GM18499 (cell line): Measurements from ENCODE around the gene NEURL4.
A peak's percentile ranks its signal among the peaks of the same experiment; 100 is the strongest.
"Not testable (repeated sequence)": the region's sequence is repeated elsewhere in the genome, so short reads cannot be mapped to it uniquely, and the experiment has no call there.

Source experiments
- ATAC-seq: cut with Tn5 transposase; IDR thresholded peaks from one replicate; pipeline ENCODE4 v1.9.1; 2021; ENCODE audit warnings: moderate number of reproducible peaks; ENCODE audit not compliant: insufficient read depth, unreplicated experiment

Gene NEURL4

DNA sequence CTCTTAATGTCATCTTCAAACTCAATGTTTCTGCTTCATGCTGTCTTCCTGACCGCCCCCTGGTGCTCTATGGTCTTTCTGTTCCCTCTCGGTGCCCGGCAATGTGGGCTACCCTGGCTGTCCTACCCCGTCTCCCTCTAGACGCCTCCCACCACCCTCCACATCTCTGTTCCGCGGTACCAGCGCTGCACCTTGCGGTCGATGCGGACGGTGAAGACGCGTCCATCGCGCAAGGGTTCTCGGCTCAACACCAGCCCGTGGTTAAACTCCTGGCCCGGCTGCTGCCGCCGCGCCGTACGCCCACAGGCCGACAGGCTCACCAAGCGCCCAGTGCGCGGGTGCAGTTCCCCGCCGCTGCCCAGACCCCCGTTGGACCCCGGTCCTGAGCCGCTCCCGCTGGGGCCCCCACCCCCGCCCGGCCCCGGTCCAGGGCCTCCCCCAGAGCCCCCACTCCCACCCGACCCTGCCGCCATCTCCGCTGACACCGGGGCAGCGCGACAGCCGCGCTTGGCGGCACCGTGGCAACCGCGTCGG, at the start of gene NEURL4:
Gene NEURL4 (minus strand): TSS at position 496 of the 534 bp plus-strand sequence. CDS start 23 bp downstream, at position 473.
- ATAC-seq, result peak; percentile 6

DNA sequence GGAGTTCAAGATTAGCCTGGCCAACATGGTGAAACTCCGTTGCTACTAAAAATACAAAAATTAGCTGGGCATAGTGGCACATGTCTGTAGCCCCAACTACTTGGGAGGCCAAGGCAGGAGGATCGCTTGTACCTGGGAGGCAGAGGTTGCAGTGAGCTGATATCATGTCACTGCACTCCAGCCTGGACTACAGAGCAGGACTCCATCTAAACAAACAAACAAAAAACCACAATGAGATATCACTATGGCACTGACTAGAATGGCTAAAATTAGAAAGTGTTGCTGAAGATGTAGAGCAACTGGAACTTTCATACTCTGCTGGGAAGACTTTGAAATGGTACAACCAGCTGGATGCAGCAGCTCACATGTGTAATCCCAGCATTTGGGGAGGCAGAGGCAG, 45.2 kb upstream of the NEURL4 start:
- no peak for ATAC-seq

DNA sequence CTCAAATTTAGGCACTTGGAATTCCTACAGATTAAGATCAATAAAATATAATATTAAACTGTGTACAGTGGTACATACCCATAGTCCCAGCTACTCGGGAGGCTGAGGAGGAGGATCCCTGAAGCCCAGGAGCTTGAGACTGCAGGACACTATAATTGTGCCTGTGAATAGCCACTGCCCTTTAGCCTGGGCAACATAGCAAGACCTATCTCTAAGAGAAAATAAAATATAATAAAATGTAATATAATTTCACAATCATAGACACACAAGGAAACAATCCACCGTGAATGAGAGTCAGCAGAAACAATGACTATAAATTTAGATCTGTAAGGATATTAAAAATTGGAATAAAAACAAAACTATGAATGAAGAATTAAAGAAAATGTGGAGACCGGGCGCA, 41.7 kb upstream of the NEURL4 start:
- ATAC-seq, result no peak

DNA sequence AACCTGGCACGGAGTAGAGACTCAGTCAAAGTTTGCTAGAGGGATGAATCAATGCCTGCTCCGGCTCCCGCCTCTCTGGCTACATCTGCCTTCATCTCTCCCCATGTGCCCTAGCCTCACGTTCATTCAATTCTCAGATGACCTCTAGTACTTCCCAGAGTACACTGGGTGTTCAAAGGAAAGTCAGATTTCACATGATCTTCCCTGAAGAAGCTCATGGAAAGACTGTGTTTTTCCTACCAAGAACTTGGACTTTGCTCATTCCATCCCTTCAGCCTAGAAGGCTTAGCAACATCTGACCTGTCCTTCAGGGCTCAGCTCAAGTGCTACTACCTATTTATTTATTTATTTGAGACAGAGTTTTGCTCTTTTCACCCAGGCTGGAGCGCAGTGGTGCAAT, 40.7 kb upstream of the NEURL4 start:
- no peak for ATAC-seq

DNA sequence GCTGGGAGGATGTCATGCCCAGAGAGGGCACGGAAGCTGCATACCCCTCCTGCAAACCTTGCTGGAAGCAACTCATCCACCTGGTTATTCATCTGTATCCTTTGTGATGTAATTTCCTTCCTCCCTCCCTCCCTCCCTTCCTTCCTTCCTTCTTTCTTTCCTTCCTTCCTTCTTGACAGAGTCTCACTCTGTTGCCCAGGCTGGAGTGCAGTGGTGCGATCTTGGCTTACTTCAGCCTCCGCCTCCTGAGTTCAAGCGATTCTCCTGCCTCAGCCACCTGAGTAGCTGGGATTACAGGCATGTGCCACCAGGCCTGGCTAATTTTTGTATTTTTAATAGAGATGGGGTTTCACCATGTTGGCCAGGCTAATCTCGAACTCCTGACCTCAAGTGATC, 39.5 kb upstream of the NEURL4 start:
- not testable (repeated sequence) for ATAC-seq

DNA sequence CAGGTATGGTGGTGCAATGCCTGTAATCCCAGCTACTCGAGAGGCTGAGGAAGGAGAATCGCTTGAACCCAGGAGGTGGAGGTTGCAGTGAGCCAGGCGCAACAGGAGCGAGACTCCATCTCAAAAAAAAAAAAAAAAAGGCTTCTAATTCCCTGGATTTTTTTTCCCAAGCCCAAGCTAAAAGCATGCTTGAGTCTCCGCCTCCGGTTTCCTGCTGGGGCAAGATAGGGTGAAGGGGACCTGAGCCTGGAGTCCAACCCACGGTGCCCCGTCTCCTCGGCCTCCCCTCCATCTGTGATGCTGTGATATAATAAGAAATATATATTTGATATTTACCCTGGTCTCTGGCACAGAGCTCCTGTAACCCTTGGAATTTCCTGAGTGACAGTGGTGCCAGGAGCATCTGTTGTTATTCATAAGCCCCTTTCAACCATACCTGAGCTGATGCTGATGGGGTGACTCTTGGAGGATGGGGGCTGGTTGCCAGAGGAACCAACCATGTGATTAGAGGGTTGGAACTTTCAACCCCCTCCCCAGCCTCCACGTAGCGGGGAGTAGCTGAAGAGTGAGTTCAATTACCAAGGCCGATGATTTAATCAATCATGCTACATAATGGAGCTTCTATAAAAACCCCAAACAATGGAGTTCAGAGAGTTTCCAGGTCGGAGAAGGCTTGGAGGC, 38.9 kb upstream of the NEURL4 start:
- no peak for ATAC-seq

DNA sequence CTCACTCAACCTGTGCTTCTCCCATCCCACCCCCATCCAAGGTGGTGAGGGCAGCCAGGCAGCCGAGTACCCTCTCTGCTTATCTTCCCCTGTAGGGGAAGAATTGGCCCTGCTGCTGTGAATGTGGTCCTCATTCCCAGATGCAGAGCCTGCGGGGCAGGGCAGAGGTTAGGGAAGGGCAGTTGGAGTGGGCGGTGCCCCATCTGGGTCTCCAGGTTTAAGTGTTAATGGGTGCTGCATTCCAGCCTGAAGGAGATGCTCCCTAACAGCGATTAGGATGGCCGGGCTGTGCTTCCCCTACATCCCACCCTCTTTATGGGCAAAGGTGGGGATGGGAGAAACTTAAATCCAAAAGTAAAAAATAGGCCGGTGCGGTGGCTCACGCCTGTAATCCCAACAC, 37.9 kb upstream of the NEURL4 start:
- no peak for ATAC-seq

DNA sequence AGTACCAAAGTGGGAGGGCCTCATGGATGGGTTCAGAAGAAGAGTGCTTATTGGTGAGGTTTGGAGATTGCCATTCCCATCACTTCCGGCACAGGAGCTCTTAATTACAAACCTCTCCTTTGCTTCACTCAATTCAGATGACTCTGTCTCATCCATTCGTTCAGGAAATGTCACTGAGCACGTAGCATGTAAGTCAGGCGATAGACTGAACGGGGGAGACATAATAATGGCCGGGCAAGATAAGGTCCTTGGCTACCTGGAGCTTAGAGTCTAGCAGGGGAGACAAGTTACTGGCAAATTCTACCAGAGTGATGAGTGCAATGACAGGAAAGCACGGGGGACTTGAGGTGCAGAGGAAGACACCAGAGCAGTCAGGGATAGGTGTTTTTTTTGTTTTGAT, 36.8 kb upstream of the NEURL4 start:
- not testable (repeated sequence) for ATAC-seq

DNA sequence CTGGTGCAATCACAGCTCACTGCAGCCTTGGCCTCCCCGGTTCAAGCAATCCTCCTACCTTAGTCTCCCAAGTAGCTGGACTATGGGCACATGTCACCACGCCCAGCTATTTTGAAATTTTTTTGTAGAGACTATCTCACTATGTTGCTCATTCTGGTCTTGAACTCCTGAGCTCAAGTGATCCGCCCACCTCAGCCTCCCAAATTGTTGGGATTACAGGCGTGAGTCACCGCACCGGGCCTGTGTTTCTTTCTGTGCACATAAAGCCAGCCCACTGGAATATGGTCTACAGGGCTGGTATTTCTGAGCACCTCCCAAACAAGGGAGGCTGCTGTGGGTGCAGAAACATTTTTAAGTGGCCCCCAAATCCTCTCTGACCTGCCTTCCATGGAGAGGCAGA, 34.2 kb upstream of the NEURL4 start:
- no peak for ATAC-seq

DNA sequence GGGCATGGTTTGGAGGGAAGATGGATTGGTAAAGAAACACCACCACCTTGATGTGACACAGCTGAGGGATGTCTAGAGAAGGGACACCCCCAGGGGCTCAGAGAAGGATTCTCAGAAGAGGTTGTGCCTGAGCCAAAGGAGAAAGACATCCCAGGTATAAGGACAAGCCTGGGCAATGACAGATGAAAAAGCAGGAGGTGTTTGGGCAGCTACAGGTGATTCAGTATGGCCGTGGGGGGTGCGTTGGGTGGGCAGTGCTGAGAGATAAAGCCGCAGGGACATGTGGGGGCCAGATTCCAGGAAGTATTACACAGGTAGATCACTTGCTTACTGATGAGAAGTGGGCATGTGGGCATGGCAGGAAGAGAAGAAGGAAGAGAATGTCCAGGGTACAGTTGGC, 32.8 kb upstream of the NEURL4 start:
- no peak for ATAC-seq

DNA sequence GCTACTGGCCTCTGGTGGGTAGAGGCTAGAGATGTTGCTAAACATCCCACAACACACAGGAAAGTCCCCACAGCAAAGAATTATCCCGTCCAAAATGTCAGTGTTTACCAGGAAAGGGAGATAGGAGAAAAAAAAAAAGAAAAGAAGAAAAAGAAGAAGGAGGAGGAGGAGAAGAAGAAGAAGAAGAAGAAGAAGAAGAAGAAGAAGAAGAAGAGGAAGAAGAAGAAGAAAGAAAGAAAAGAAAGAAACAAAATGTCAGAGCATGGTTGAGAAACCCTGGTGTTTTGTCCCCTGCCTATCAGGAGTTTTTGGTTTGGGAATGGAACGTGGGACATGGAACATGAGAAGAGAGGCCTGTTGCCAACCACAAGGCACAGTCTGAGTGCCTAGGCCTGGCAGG, 28.2 kb upstream of the NEURL4 start:
- ATAC-seq, result no peak

DNA sequence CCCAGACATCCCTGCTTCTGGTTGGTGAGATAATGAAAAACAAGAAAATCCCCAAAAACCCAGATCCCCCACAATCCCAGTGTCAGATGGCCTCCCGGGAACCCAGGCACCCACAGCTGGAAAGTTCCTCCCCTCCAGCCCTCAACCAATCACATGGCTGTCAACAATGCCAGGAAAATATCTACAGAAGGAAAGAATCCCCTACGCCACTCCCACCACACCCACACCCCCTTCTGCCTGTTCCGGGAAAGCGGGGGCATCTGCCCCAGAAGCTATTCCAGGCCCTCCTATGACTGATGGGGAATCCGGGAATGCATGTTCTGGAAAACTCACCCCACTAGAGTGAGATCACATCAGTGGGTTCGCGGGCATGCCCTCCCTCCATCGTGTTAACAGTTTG, 27.6 kb upstream of the NEURL4 start:
- ATAC-seq, result no peak

DNA sequence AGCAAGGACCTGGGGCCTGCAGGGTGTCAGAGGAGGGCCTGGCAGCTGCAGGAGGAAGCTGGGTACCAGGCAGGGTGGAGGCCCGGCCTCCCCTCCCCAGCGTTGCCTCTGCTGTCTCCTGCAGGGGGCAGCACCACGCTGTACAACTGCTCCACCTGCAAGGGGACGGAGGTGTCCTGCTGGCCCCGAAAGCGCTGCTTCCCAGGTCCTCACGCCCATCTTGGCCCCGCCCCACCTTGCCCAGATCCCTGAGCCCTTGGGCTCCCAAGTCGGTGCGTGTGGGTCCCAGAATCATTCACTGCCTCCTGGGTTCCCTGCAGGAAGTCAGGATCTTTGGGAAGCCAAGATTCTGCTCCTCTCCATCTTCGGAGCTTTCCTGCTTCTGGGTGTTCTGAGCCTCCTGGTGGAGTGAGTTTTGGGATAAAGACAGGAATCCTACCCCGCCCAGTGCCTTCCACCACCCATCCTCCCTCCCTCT, 27.0 kb upstream of the NEURL4 start:
- no peak for ATAC-seq

DNA sequence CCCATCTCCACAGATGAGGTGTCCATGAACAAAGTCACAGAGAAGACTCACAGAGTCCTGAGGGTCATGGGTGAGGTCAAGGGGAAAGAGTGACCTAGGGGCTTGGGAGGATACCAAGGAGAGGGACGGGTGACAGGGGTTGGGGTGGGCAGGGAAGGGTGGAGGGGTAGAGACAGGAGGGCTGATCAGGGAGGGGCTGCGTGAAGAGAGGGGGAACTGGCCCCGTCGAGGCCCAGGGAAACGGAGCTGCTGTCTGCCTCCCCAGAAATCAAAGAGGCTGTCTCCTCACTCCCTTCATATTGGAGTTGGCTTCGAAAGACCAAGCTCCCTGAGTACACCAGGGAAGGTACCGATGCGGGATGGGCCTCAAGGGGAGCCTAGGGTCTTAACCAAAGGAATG, 26.4 kb upstream of the NEURL4 start:
- ATAC-seq, result no peak

DNA sequence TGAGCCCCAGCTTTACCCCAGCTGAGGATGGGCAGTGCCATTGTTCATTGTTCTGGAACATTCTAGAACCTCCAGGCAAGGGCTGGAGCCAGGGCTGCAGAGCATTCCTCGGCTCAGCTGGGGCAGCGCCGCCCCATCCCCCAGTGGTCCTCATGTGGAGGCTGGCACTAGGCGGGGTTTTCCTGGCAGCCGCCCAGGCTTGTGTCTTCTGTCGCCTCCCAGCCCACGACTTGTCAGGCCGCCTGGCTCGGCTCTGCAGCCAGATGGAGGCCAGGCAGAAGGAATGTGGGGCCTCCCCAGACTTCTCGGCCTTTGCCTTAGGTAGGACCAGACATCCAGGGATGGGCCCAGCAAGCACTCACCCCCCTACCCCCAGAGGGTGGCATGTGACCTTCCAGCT, 25.9 kb upstream of the NEURL4 start, which contains the start of gene TMEM95:
Gene TMEM95 (plus strand): TSS at position 104 of the 400 bp plus-strand sequence. CDS start 49 bp downstream, at position 153.
- no peak for ATAC-seq

DNA sequence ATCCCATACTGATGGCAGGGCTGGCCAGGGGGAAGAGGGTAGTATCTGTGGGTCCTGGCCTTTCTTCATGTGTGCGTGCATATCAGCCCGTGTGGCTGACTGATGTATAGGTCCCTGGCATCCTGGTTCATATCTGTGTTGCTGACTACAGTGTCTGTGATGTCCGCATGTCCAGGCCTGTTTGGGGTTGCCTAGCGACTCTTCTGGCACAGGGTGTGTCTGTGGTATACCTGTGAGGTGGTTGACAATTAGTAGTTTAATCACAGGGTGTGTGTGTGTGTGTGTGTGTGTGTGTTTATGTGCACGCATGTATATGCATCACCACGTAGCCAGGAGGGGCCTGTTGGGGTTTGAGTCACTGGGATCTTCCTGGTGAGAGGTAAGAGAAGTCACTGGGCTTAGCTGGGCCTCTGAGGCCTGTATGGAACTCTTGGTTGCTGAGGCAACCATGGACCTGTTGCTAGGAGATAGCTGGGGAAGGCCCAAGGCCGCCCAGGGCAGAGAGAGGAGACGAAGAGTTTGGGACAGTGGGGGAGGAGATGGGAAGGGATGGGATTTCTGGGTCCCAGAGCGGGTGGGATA, 25.2 kb upstream of the NEURL4 start:
- no peak for ATAC-seq

DNA sequence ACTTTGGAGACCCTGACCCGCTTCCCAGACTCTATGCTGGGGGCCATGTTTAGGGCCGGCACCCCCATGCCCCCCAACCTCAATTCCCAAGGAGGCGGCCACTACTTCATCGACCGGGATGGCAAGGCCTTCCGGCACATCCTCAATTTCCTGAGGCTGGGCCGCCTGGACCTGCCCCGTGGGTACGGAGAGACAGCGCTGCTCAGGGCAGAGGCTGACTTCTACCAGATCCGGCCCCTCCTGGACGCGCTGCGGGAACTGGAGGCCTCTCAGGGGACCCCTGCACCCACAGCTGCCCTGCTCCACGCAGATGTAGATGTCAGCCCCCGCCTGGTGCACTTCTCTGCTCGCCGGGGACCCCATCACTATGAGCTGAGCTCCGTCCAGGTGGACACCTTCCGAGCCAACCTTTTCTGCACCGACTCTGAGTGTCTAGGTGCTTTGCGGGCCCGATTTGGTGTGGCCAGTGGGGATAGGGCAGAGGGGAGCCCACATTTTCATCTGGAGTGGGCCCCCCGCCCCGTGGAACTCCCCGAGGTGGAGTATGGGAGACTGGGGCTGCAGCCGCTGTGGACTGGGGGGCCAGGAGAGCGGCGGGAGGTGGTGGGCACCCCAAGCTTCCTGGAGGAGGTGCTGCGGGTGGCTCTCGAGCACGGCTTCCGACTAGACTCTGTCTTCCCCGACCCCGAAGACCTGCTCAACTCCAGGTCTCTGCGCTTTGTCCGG, 23.9 kb upstream of the NEURL4 start:
- ATAC-seq, result no peak

DNA sequence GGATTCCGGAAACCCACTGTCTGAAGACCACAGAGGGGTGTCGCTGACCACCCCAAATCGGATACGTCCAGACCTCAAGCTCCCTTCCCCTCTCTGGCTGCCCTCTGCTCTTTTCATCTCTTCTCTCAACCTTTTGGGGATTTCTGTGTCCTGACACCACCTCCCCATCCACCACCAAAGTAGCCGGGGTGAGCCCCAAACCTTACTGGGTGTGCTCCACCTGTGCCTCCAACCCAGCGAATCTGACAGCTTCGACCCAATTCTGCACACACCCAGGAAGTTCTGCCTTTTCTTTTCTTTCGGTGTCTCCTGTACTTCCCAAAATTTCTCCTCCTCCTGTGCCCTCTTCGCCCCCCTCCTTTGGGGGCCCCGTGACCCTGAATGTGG, 23.4 kb upstream of the NEURL4 start:
- ATAC-seq, result no peak

DNA sequence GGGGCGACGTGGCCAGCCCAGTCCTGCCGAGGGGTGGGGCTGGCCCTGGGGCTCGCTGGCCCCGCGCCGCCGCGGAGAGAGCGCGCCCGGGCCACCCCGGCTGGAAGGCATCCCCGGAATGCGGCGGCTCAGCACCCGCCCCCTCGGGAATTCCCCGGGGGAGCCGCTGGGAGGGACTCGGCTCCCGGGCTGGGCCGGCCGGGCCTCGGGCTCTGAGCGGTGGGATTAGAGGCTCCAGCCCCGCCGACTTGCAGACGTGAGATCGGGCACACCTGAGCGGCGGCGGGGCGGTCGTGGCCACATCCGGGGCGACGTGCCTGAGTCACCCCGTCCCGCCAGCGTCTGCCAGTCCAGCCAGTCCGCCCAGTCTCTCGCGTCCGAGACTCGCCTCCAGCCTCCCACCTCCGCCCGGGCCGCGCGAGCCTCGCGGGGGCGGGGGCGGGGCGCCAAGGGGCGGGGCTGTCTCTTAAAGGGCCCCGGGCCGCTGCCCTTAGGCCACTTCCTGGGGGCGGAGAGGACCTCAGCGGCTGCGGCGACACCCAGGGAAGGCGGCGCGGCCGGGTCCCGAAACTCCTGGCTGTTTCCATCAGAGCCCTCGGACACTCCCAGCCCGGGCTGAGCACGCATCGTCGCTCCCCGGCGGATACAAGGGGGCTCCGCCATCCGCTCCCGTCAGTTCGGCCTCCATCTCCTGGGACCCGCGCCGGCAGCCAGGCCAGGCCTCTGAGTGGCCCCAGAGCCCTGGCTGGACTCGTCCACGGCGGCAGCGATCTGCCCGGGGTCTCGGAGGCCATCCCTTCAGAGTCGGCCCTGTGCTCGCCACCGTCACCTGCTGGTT, 22.7 kb upstream of the NEURL4 start, which contains the start of gene KCTD11:
Gene KCTD11 (plus strand): TSS at position 498 of the 838 bp plus-strand sequence.
- no peak for ATAC-seq
